Gastroesophageal sphincter (tissue), 4 donors: ENCODE data around the gene GRK3. TPM values are rescaled to one million over a fixed set of nuclear protein-coding genes. Genes with fewer than 3 reads are reported as not detected.

Experiments used
- ATAC-seq: fragments of 150-250 bp; one replicate; pipeline ENCODE4 v1.9.1; 2016; ENCODE audit warnings: mild to moderate bottlenecking, moderate library complexity
- H3K27ac ChIP-seq, 4 donors: fragments of 200-600 bp; sonication (generic) in 3 of 4; 1 replicate in 3 of 4; 2 replicates in 1 of 4; pipeline ENCODE4 v1.5.1; 2016 to 2019
- H3K27me3 ChIP-seq: fragments of 200-600 bp; sonication (generic); one replicate; pipeline ENCODE4 v1.5.1; 2019
- H3K36me3 ChIP-seq, 2 donors: fragments of 200-600 bp; sonication (generic); one replicate each; pipeline ENCODE4 v1.5.1; 2019; ENCODE audit warnings: control low read depth in 1 of 2
- H3K4me1 ChIP-seq, 3 donors: fragments of 200-600 bp; sonication (generic); 1 replicate in 2 of 3; 2 replicates in 1 of 3; pipeline ENCODE4 v1.5.1; 2016 to 2019; ENCODE audit warnings: control low read depth in 2 of 3
- H3K4me3 ChIP-seq, 2 donors: fragments of 200-600 bp; sonication (generic); one replicate each; pipeline ENCODE4 v1.5.1; 2019; ENCODE audit warnings: mild to moderate bottlenecking in 1 of 2, moderate library complexity in 1 of 2
- H3K9me3 ChIP-seq, 3 donors: fragments of 200-600 bp; sonication (generic); one replicate each; pipeline ENCODE4 v1.5.1; 2017 to 2019; ENCODE audit warnings: control low read depth in 2 of 3
- EP300 ChIP-seq: sonication (generic); formaldehyde crosslinking; IDR thresholded peaks from one replicate; pipeline ENCODE4 v1.6.1; 2017; ENCODE audit warnings: antibody characterized with exemption, mild to moderate bottlenecking
- POLR2A ChIP-seq, 2 donors: fragments of 450-650 bp; IDR thresholded peaks; one replicate each; pipeline ENCODE4 v1.6.1; 2017; ENCODE audit warnings: antibody characterized with exemption in 2 of 2, mild to moderate bottlenecking in 2 of 2, moderate library complexity in 1 of 2
- POLR2AphosphoS5 ChIP-seq: sonication (generic); formaldehyde crosslinking; IDR thresholded peaks from one replicate; pipeline ENCODE4 v1.6.1; 2017; ENCODE audit warnings: antibody characterized with exemption
- WGBS, 2 donors: methylation state at CpG; one replicate each; pipeline ENCODE4 v1.1.5; 2018; ENCODE audit warnings: low coverage in 1 of 2; 5-methylcytosine and 5-hydroxymethylcytosine counted together
- total RNA-seq, 4 donors: library from RNA; depleted of rRNA; stranded (reverse); fragments of >200 nt; gene quantifications; one replicate each; pipeline ENCODE4 v1.1.0, GENCODE V29; 2016
- TF ChIP-seq, protein P1 (sequence below), 4 experiments: fragments of 200-600 bp in 2 of 4; fragments of 450-650 bp in 2 of 4; sonication (generic) in 1 of 4; IDR thresholded peaks; one replicate each; pipeline ENCODE4 v1.5.1; 2017 to 2019; ENCODE audit warnings: antibody characterized with exemption in 4 of 4, mild to moderate bottlenecking in 2 of 4, moderate library complexity in 2 of 4

The GRK3 gene
- total RNA-seq, 4 donors from 2014 or later: 3.9 to 7.8 (median 4.5) TPM

DNA sequence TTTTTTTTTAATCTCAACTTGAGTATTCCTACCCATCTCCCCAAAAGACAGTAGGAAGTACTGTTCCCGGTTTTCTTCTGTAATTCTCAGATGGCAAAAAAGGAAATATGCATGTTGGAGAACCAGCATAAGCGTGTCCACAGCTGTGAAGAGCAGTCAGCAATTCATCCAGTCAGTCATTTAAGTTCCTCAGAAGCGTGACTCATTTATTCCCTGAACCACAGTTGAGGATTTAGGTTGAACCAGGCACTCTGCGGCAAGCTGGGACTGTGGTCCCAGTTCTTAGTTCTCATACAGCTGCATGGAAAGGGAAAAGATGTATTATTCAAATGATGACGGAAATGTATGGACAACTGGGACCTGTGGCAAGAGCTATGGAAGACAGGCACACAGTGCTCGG lies 116.5 kb downstream of the GRK3 start:
- TF ChIP-seq POLR2AphosphoS5 (no peak), EP300 (no peak), POLR2A (IDR thresholded peaks at IDR 0.05) (no peak)
- TF ChIP-seq, protein P1, sequence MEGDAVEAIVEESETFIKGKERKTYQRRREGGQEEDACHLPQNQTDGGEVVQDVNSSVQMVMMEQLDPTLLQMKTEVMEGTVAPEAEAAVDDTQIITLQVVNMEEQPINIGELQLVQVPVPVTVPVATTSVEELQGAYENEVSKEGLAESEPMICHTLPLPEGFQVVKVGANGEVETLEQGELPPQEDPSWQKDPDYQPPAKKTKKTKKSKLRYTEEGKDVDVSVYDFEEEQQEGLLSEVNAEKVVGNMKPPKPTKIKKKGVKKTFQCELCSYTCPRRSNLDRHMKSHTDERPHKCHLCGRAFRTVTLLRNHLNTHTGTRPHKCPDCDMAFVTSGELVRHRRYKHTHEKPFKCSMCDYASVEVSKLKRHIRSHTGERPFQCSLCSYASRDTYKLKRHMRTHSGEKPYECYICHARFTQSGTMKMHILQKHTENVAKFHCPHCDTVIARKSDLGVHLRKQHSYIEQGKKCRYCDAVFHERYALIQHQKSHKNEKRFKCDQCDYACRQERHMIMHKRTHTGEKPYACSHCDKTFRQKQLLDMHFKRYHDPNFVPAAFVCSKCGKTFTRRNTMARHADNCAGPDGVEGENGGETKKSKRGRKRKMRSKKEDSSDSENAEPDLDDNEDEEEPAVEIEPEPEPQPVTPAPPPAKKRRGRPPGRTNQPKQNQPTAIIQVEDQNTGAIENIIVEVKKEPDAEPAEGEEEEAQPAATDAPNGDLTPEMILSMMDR (IDR thresholded peaks at IDR 0.05): no peak

DNA sequence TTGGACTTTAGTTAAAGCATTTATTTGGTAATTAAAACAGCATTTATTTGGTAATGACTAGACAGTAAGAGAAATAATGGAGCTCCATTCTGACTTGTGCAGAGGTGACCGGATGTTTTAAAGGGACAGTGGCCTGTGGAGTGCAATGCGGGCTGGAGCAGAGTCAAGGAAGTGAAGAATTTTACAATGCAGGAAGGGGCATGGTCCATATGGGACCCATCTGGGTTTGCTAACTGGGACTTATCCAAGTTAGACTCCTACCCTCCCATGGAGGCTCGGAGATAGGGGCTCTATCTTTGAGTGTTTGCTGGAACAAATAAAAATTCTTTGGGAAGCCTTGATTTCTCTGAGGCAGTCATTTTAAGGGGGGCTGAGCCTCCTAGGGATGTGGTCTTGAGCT lies 117.6 kb downstream of the GRK3 start:
- H3K4me1 ChIP-seq: no peaks in the 10 kb centered on the region
- no peak overlapping the region for H3K27ac ChIP-seq
- 81 to 92% methylated on average over 3 of the region's 3 CpGs for WGBS, 2 donors

More for the DNA sequence above, 116.5 kb downstream of the GRK3 start:
- Histone ChIP-seq H3K9me3 (no peaks in the 10 kb centered on the region), H3K4me3 (no peak overlapping the region), H3K27ac (no peak overlapping the region), H3K4me1 (no peaks in the 10 kb centered on the region), H3K36me3 (no peaks in the 10 kb centered on the region), H3K27me3 (no peaks in the 10 kb centered on the region)
- WGBS, 2 donors: 93 to 96% methylated on average over 5 to 6 of the region's 6 CpGs
- no peak for ATAC-seq

DNA sequence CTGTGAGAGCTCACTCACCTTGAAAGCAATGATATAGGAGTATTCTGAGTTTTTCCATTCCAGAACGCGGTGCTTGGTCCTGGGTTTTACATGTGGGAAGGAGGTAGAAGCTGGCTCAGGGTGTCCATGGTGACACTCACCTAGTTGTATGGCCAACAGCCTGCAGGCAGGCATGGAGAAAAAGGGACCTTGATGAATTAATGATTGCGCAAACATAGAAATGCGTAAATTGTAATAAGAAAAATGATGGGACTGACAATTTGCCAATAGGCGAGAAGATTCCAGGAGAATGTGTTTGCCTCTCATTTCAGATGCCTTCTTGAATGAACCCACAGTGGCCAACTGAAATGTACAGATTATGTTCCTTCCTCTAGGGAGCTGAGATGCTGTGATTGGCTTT lies 124.2 kb downstream of the GRK3 start:
- Histone ChIP-seq H3K36me3 (peaks cover 0 to 22% of the 10 kb centered on the region in 2 donors), H3K27me3 (no peaks in the 10 kb centered on the region), H3K9me3 (no peaks in the 10 kb centered on the region), H3K27ac (no peak overlapping the region), H3K4me1 (no peaks in the 10 kb centered on the region), H3K4me3 (no peak overlapping the region)
- WGBS, 2 donors: 95 to 96% methylated on average over 5 of the region's 5 CpGs
- no peak for ATAC-seq
- TF ChIP-seq, protein P1 (IDR thresholded peaks at IDR 0.05): no peak
- TF ChIP-seq POLR2A (IDR thresholded peaks at IDR 0.05): no peak
- TF ChIP-seq POLR2AphosphoS5: no peak
- no peak for TF ChIP-seq EP300

More for the DNA sequence above, 117.6 kb downstream of the GRK3 start:
- no peak for TF ChIP-seq POLR2A (IDR thresholded peaks at IDR 0.05)
- TF ChIP-seq, protein P1 (IDR thresholded peaks at IDR 0.05): no peak
- no peak for TF ChIP-seq EP300
- TF ChIP-seq POLR2AphosphoS5: no peak
- ATAC-seq: no peak
- Histone ChIP-seq H3K36me3 (no peaks in the 10 kb centered on the region), H3K4me3 (no peak overlapping the region), H3K9me3 (no peaks in the 10 kb centered on the region), H3K27me3 (no peaks in the 10 kb centered on the region)

DNA sequence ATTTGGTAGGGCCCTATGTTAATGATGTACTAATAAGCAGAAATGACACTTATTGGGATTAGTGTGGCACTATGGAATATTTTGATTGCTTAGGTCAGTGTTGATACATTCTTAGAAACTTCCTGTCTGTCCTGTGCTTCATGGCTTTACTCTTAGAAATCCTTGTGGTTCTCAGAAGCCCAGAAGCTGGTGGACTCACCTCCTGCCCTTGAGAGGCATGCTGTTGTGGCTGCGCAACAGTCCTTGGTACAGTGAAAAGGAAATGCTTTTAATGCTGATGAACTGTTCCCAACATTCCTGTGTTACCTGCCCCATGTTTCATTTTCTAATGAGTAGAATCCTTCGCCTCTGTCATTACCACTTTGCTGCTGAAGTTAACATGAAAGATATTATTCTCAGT lies 125.2 kb downstream of the GRK3 start:
- TF ChIP-seq POLR2AphosphoS5: no peak
- TF ChIP-seq, protein P1 (IDR thresholded peaks at IDR 0.05): no peak
- TF ChIP-seq POLR2A (IDR thresholded peaks at IDR 0.05): no peak
- no peaks in the 10 kb centered on the region for H3K4me1 ChIP-seq
- H3K9me3 ChIP-seq: no peaks in the 10 kb centered on the region
- H3K27ac ChIP-seq: no peak overlapping the region
- no peak overlapping the region for H3K4me3 ChIP-seq
- no peak for ATAC-seq
- WGBS, 2 donors: 100% methylated on average over 1 to 2 of the region's 2 CpGs
- no peaks in the 10 kb centered on the region for H3K27me3 ChIP-seq
- peaks cover 0 to 25% of the 10 kb centered on the region in 2 donors for H3K36me3 ChIP-seq

DNA sequence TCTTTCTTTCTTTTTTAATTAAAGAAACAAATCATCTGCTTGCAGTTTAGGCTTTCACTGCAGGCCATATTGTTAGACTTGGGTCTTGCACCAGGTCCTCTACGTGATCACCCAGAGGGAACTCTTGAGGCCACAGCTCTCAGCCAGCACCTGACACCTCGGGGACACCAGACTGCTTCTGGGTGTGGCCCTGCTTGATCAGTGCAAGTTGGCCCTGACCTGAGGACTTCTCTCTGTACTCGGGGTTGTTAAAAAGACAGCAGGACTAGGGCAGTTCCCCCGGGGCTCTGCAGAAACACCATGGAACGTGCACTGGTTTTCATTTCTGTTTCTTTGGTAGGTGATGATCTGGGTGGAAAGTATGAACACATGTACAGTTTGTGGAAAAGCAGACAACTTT lies 126.3 kb downstream of the GRK3 start:
- no peak overlapping the region for H3K27ac ChIP-seq
- WGBS, 2 donors: 88 to 93% methylated on average over 2 to 3 of the region's 5 CpGs
- no peaks in the 10 kb centered on the region for H3K9me3 ChIP-seq
- TF ChIP-seq POLR2A (IDR thresholded peaks at IDR 0.05): no peak
- no peak for TF ChIP-seq POLR2AphosphoS5
- TF ChIP-seq, protein P1 (IDR thresholded peaks at IDR 0.05): no peak
- TF ChIP-seq EP300: no peak
- no peaks in the 10 kb centered on the region for H3K27me3 ChIP-seq
- no peaks in the 10 kb centered on the region for H3K4me1 ChIP-seq
- ATAC-seq: no peak
- peaks cover 0 to 35% of the 10 kb centered on the region in 2 donors for H3K36me3 ChIP-seq
- H3K4me3 ChIP-seq: no peak overlapping the region
